Body of pancreas (tissue), 4 donors: ENCODE data around the gene PTPN14. TPM values are rescaled to one million over a fixed set of nuclear protein-coding genes. Genes with fewer than 3 reads are reported as not detected.

Experiments
- ATAC-seq: fragments of 150-250 bp; one replicate; pipeline ENCODE4 v1.9.1; 2016
- DNase-seq, 4 donors: peaks; one replicate each; pipeline ENCODE4 v3.0.0-alpha.2; 2019
- H3K27ac ChIP-seq, 4 donors: fragments of 200-600 bp; sonication (generic); 1 replicate in 3 of 4; 2 replicates in 1 of 4; pipeline versions ENCODE4 v1.5.1 to v1.6.1; 2016 to 2019; ENCODE audit warnings: mild to moderate bottlenecking in 1 of 4, mixed read lengths in 1 of 4, moderate library complexity in 1 of 4
- H3K27me3 ChIP-seq, 2 donors: fragments of 200-600 bp; sonication (generic); one replicate each; pipeline ENCODE4 v1.6.0; 2016; ENCODE audit warnings: mild to moderate bottlenecking in 1 of 2
- H3K36me3 ChIP-seq, 2 donors: fragments of 200-600 bp; sonication (generic); replicated peaks in 1 of 2; 2 replicates each; pipeline ENCODE4 v1.5.1; 2016; ENCODE audit warnings: low read depth in 2 of 2; ENCODE audit not compliant: insufficient read depth in 1 of 2
- H3K4me1 ChIP-seq: fragments of 200-600 bp; sonication (generic); one replicate; pipeline ENCODE4 v1.6.0; 2016
- H3K4me3 ChIP-seq, 2 donors: fragments of 200-600 bp; sonication (generic); 1 replicate in 1 of 2; 2 replicates in 1 of 2; pipeline ENCODE4 v1.5.1; 2016 to 2019
- H3K9me3 ChIP-seq, 3 donors: fragments of 200-600 bp; sonication (generic); 1 replicate in 2 of 3; 2 replicates in 1 of 3; pipeline ENCODE4 v1.5.1; 2016
- POLR2A ChIP-seq, 3 donors: fragments of 450-650 bp; IDR thresholded peaks; one replicate each; pipeline ENCODE4 v1.6.1; 2016; ENCODE audit warnings: antibody characterized with exemption in 3 of 3, mild to moderate bottlenecking in 2 of 3
- WGBS, 2 donors: methylation state at CpG; one replicate each; pipeline ENCODE4 v1.1.5; 2017; 5-methylcytosine and 5-hydroxymethylcytosine counted together
- intact Hi-C: fragments of 100-400 bp; cut with DNase I; formaldehyde crosslinking; loops from one replicate; pipeline ENCODE4 v1.15.1; 2023
- total RNA-seq, 2 donors: library from RNA; depleted of rRNA; stranded (reverse); fragments of >200 nt; gene quantifications; one replicate each; pipeline ENCODE4 v1.1.0, GENCODE V29; 2016
- TF ChIP-seq, protein P1 (sequence below), 7 experiments: fragments of 450-650 bp in 4 of 7; fragments of 200-600 bp in 3 of 7; sonication (generic) in 3 of 7; IDR thresholded peaks; one replicate each; pipeline ENCODE4 v1.5.1; 2016 to 2019; ENCODE audit warnings: antibody characterized with exemption in 7 of 7

The PTPN14 gene
- total RNA-seq, 2 donors from 2014 or later: 10.5 to 18.7 TPM

DNA sequence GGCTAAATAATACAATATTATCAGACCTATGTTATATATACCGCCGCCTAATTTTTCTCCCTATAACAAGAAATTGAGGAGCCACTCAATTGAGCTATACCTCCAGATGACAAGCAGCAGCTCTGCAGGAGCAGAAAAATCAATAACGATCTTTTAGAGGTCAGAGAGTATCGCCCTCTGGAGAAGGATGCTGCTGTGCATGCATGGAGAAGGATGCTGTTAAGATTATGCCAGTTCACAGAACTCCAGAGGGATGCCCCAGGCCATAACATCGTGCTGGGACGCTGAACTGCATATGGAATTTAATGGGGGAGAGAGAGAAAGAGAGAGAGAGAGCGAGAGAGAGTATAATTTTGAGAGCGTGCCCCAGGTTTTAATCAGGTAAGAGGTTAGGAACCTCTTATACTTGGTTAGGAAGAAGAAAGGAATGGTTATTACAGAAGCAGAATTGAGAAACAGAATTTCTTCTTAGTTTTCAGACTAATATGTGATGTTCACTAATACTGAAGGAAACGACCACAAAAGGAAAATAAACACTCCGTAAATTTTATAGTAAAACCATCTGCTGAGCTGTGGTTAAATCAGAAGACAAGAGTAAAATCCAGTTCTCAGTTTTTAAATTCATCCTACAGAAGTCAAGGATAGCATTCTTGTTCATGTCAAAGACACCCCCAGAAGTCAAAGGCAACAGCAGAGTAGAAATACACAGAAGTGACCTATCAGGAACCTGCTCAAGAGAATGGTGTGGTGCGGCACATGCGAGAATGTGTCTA lies 159.3 kb downstream of the PTPN14 start:
- intact Hi-C loops: no loop called here
- Histone ChIP-seq H3K36me3 (no peaks in the 10 kb centered on the region), H3K27me3 (no peaks in the 10 kb centered on the region), H3K27ac (no peak overlapping the region), H3K4me1 (no peaks in the 10 kb centered on the region), H3K4me3 (no peak overlapping the region), H3K9me3 (no peaks in the 10 kb centered on the region)
- WGBS, 2 donors: 84 to 87% methylated on average over 12 of the region's 12 CpGs
- ATAC-seq (no peak), DNase-seq (no peak)
- TF ChIP-seq POLR2A (IDR thresholded peaks at IDR 0.05): no peak
- TF ChIP-seq, protein P1, sequence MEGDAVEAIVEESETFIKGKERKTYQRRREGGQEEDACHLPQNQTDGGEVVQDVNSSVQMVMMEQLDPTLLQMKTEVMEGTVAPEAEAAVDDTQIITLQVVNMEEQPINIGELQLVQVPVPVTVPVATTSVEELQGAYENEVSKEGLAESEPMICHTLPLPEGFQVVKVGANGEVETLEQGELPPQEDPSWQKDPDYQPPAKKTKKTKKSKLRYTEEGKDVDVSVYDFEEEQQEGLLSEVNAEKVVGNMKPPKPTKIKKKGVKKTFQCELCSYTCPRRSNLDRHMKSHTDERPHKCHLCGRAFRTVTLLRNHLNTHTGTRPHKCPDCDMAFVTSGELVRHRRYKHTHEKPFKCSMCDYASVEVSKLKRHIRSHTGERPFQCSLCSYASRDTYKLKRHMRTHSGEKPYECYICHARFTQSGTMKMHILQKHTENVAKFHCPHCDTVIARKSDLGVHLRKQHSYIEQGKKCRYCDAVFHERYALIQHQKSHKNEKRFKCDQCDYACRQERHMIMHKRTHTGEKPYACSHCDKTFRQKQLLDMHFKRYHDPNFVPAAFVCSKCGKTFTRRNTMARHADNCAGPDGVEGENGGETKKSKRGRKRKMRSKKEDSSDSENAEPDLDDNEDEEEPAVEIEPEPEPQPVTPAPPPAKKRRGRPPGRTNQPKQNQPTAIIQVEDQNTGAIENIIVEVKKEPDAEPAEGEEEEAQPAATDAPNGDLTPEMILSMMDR (IDR thresholded peaks at IDR 0.05): no peak

DNA sequence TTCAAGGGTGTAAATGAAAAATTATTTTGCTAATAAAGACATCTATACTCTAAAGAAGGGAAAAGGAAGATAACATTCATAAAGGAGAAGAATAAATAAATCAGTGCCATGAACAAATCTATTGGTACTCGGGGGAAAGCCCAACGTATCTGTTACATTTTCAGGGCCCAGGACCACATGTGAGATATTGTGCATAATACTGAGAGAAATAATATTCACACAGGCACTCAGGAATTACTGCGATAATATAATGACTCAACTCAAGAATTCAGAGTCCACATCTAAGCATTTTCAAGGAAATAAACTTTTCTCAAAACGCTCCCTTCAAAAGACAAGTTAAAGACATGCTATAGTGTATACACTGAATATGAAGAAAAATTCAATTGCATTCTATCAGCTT lies 161.7 kb downstream of the PTPN14 start:
- Histone ChIP-seq H3K9me3 (no peaks in the 10 kb centered on the region), H3K27me3 (no peaks in the 10 kb centered on the region), H3K4me1 (no peaks in the 10 kb centered on the region), H3K4me3 (no peak overlapping the region), H3K27ac (no peak overlapping the region), H3K36me3 (peaks cover 0 to 3% of the 10 kb centered on the region in 2 donors)
- ATAC-seq (no peak), DNase-seq (no peak)
- TF ChIP-seq POLR2A (IDR thresholded peaks at IDR 0.05): no peak
- TF ChIP-seq, protein P1 (IDR thresholded peaks at IDR 0.05): no peak
- 86 to 88% methylated on average over 4 of the region's 4 CpGs for WGBS, 2 donors
- intact Hi-C loops: no loop called here

DNA sequence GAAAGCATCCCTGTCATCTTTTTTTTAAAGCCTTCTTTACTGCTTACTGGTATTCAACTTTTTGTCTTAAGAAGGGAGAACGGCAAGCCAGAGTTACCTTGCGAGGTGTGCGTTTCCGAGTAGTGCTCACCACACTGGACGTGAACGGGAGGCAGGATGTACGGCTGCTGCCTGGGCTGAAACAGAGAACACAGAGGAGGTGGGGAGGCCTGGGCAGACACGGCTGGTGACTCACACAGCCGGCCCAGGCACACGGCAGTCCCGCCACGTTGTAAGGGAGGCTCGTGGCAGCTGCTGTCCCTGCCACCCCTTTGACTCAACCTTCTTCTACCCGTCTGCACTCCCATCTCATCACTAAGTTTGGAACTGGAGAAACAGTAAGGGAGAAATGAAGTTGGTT lies 164.7 kb downstream of the PTPN14 start:
- TF ChIP-seq POLR2A (IDR thresholded peaks at IDR 0.05): no peak
- TF ChIP-seq, protein P1 (IDR thresholded peaks at IDR 0.05): no peak
- intact Hi-C loops: no loop called here
- no peak for ATAC-seq
- Histone ChIP-seq H3K4me3 (no peak overlapping the region), H3K27ac (no peak overlapping the region), H3K27me3 (no peaks in the 10 kb centered on the region), H3K4me1 (no peaks in the 10 kb centered on the region), H3K36me3 (peaks cover 0 to 16% of the 10 kb centered on the region in 2 donors), H3K9me3 (no peaks in the 10 kb centered on the region)
- WGBS, 2 donors: 84 to 96% methylated on average over 14 of the region's 14 CpGs
- no peak for DNase-seq

DNA sequence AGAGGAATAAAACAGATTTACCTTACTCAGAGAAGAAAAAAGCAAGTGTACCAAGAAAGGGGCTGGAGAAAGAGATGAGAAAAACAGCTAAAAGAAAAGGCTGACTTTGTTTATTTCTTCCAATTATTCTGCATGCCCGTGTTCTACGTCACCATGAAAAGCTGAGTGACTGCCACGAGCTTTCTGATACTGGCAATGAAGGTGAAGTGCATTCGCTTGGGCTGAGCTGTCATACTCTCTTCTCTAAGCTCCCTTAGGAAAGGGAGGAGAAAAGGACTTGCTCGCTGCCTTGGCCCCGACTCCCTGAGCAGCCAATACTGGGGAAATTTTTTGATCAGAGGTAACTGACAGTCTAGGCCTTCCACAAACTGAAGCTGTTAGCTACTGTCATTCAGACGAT lies 165.1 kb downstream of the PTPN14 start:
- intact Hi-C loops: no loop called here

More for the DNA sequence above, 165.1 kb downstream of the PTPN14 start:
- Histone ChIP-seq H3K4me1 (no peaks in the 10 kb centered on the region), H3K36me3 (peaks cover 0 to 16% of the 10 kb centered on the region in 2 donors), H3K4me3 (no peak overlapping the region), H3K27ac (no peak overlapping the region), H3K9me3 (no peaks in the 10 kb centered on the region), H3K27me3 (no peaks in the 10 kb centered on the region)
- DNase-seq (no peak), ATAC-seq (no peak)
- no peak for TF ChIP-seq POLR2A (IDR thresholded peaks at IDR 0.05)
- TF ChIP-seq, protein P1 (IDR thresholded peaks at IDR 0.05): no peak
- WGBS, 2 donors: 89 to 92% methylated on average over 7 of the region's 7 CpGs
